ENCODE data around the gene IAPP.
"Not testable (repeated sequence)": the region's sequence is repeated elsewhere in the genome, so short reads cannot be mapped to it uniquely, and the experiment has no call there.

IAPP gene

GRCh38 chr12:21370845-21371449 is 1.8 kb upstream of the IAPP start:
- no peak overlapping the region for H3K4me3 ChIP-seq (ENCODE audit: low read depth, low read length)
- no peak for DNase-seq (ENCODE audit: low read depth)
- TF ChIP-seq CTCF (IDR thresholded peaks at IDR 0.05; ENCODE audit: low read depth, low read length, missing control alignments) = no peak

GRCh38 chr12:21379218-21379617 is 6.5 kb downstream of the IAPP start:
- DNase-seq (ENCODE audit: low read depth) = no peak
- no peak for TF ChIP-seq CTCF (IDR thresholded peaks at IDR 0.05; ENCODE audit: low read depth, low read length, missing control alignments)

GRCh38 chr12:21381320-21381719 is 8.6 kb downstream of the IAPP start:
- DNase-seq (ENCODE audit: low read depth); H3K4me3 ChIP-seq (ENCODE audit: low read depth, low read length): not testable (repeated sequence)

More at GRCh38 chr12:21379218-21379617, 6.5 kb downstream of the IAPP start:
- no peak overlapping the region for H3K4me3 ChIP-seq (ENCODE audit: low read depth, low read length)

- H3K4me3 ChIP-seq (ENCODE audit: low read depth, low read length) = no peak overlapping the region
- DNase-seq (ENCODE audit: low read depth) = no peak
- TF ChIP-seq CTCF (IDR thresholded peaks at IDR 0.05; ENCODE audit: low read depth, low read length, missing control alignments) = no peak
Observed at GRCh38 chr12:21384261-21384660, 11.6 kb downstream of the IAPP start.

GRCh38 chr12:21387174-21387573 is 14.5 kb downstream of the IAPP start:
- TF ChIP-seq CTCF (IDR thresholded peaks at IDR 0.05; ENCODE audit: low read depth, low read length, missing control alignments) = no peak
- DNase-seq (ENCODE audit: low read depth) = no peak
- no peak overlapping the region for H3K4me3 ChIP-seq (ENCODE audit: low read depth, low read length)

GRCh38 chr12:21392384-21392783 is 19.7 kb downstream of the IAPP start:
- no peak overlapping the region for H3K4me3 ChIP-seq (ENCODE audit: low read depth, low read length)
- no peak for TF ChIP-seq CTCF (IDR thresholded peaks at IDR 0.05; ENCODE audit: low read depth, low read length, missing control alignments)

GRCh38 chr12:21394828-21395626 is 22.3 kb downstream of the IAPP start:
- not testable (repeated sequence) for DNase-seq (ENCODE audit: low read depth)

More at GRCh38 chr12:21392384-21392783, 19.7 kb downstream of the IAPP start:
- no peak for DNase-seq (ENCODE audit: low read depth)

More at GRCh38 chr12:21394828-21395626, 22.3 kb downstream of the IAPP start:
- not testable (repeated sequence) for H3K4me3 ChIP-seq (ENCODE audit: low read depth, low read length)
